Neural crest cell (in vitro differentiated cells): ENCODE results near the gene CEP43. TPM values are rescaled to one million over a fixed set of nuclear protein-coding genes. Genes with fewer than 3 reads are reported as not detected.

Experiments used
- DNase-seq: peaks from one replicate; pipeline ENCODE4 v3.0.0; 2021; ENCODE audit warnings: low read depth, mixed read lengths, low spot score
- H3K27ac Mint-ChIP-seq: one replicate; pipeline ENCODE4 v1.8.0; 2021; ENCODE audit warnings: mild to moderate bottlenecking, mixed read lengths; ENCODE audit not compliant: unreplicated experiment
- H3K27me3 Mint-ChIP-seq: 2 replicates; pipeline ENCODE4 v1.8.0; 2021; ENCODE audit warnings: low read depth, mild to moderate bottlenecking, mixed read lengths
- H3K36me3 Mint-ChIP-seq: 2 replicates; pipeline ENCODE4 v1.8.0; 2021; ENCODE audit warnings: low read depth, mild to moderate bottlenecking, mixed read lengths
- H3K4me1 Mint-ChIP-seq: 2 replicates; pipeline ENCODE4 v1.8.0; 2021; ENCODE audit warnings: mixed read lengths
- H3K4me3 Mint-ChIP-seq: one replicate; pipeline ENCODE4 v1.8.0; 2021; ENCODE audit warnings: mild to moderate bottlenecking, mixed read lengths
- H3K9me3 Mint-ChIP-seq: 2 replicates; pipeline ENCODE4 v1.8.0; 2021; ENCODE audit warnings: mixed read lengths
- total RNA-seq: library from RNA; stranded (reverse); gene quantifications from 2 replicates; pipeline ENCODE4 v1.2.1, GENCODE V29; 2021
- TF ChIP-seq, protein P1 (sequence below): fragments of 200-600 bp; sonication (generic); conservative IDR thresholded peaks from 2 replicates; pipeline ENCODE4 v1.5.0; 2021; ENCODE audit warnings: antibody characterized with exemption, mild to moderate bottlenecking

The CEP43 gene
- total RNA-seq, 1 donor from 2014 or later, result 36.5 TPM

DNA sequence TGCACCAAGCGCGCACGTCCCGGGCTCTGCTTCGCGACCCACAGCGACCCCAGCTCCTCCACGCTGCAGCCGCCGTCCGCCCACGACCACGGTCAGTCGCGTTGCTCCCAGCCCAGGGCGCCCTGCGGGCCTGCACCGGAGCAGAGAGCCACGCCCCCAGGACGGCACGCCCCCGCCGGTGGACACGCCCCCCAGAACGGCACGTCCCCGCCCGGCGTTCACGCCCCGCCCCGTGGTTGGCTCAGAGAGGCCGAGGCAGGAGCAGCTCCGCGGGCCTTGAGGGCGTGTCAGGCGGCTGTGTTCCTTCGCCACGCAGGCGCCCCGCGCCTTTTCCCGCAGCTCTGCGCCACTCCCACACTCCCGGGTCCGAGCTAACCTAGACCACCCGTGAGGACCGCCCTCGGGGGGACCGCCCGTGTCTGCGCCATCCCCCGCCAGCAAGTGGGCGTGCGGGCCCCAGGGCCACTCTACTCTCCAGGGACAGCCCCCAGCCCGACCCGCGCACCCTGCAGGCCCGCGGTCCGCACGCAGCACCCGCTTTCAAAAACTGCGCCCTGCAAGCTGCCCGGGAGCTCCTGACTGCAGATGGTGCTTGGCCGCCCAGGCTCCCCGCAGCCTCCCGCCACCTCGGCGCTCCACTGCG lies 42.6 kb upstream of the CEP43 start, which contains the start of gene RNASET2:
TSS of gene RNASET2 (minus strand) at position 107 of the 643 bp plus-strand sequence. CDS start 368 bp downstream, outside the sequence.
- peak; percentile 99 for DNase-seq
- H3K9me3 Mint-ChIP-seq, result no peaks in the 10 kb centered on the region
- H3K27me3 Mint-ChIP-seq, result peaks cover 9% of the 10 kb centered on the region
- H3K27ac Mint-ChIP-seq, result no peak within 1 kb of the TSS
- H3K4me1 Mint-ChIP-seq, result peaks cover 41% of the 10 kb centered on the region
- H3K4me3 Mint-ChIP-seq, result peak within 1 kb of the TSS; percentile 89
- no peaks in the 10 kb centered on the region for H3K36me3 Mint-ChIP-seq
- TF ChIP-seq, protein P1, sequence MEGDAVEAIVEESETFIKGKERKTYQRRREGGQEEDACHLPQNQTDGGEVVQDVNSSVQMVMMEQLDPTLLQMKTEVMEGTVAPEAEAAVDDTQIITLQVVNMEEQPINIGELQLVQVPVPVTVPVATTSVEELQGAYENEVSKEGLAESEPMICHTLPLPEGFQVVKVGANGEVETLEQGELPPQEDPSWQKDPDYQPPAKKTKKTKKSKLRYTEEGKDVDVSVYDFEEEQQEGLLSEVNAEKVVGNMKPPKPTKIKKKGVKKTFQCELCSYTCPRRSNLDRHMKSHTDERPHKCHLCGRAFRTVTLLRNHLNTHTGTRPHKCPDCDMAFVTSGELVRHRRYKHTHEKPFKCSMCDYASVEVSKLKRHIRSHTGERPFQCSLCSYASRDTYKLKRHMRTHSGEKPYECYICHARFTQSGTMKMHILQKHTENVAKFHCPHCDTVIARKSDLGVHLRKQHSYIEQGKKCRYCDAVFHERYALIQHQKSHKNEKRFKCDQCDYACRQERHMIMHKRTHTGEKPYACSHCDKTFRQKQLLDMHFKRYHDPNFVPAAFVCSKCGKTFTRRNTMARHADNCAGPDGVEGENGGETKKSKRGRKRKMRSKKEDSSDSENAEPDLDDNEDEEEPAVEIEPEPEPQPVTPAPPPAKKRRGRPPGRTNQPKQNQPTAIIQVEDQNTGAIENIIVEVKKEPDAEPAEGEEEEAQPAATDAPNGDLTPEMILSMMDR, result no peak

DNA sequence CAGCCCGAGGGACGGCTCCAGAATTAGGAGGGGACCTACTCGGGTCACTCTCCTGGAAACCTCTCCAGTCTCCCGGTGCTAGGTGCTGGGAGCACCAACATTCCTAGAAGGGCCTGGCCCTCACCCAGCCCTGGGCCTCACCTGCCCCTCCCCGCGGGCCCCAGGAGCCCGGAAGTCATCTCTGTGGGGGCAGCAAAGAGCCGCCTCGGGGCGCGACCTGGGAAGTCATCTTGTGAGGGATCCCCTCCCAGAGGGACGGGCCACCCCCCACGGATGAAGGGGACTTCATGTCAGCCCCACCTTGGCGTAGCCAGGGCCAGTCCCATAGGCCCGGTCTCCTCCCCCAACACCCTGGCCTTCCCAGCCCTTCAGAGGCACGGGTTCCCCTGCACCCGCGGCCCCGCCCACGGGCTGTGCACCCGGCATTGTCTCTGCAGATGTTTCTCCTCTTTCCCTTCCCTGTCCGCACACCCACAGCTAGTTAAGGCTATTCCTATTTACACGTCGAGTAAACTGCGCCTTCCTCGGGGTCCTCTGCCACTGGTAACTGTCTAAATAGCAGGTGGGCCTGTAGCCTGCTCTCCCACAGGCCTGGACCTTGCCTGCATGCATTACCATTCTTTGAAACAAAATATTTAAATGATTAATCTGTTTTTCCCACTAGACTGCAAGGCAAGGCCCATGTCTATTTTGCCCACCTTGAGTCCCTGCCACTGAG lies 42.0 kb upstream of the CEP43 start:
- peaks cover 9% of the 10 kb centered on the region for H3K27me3 Mint-ChIP-seq
- H3K4me1 Mint-ChIP-seq, result peaks cover 41% of the 10 kb centered on the region
- H3K36me3 Mint-ChIP-seq, result no peaks in the 10 kb centered on the region
- peak overlapping the region; percentile 89 for H3K4me3 Mint-ChIP-seq
- peak; percentile 20 for DNase-seq
- TF ChIP-seq, protein P1, result no peak
- no peak overlapping the region for H3K27ac Mint-ChIP-seq
- H3K9me3 Mint-ChIP-seq, result no peaks in the 10 kb centered on the region

DNA sequence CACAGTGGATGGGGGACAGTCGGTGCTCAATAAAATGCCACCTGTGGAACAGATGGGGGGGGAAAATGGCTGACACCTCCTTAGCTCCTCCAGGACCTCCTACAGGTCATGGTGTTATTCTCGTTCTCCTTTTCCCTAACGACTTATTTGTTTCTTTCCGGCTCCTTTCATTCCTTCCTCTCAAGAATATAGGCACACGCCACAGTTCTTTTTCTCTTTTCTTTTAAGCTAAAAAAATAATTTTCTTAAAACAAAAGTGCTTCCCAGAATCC lies 41.5 kb upstream of the CEP43 start:
- Mint-ChIP-seq H3K9me3 (peaks cover 3% of the 10 kb centered on the region), H3K27ac (no peak overlapping the region), H3K4me1 (peaks cover 41% of the 10 kb centered on the region), H3K4me3 (peak overlapping the region; percentile 89), H3K27me3 (peaks cover 9% of the 10 kb centered on the region), H3K36me3 (peaks cover 3% of the 10 kb centered on the region)
- TF ChIP-seq, protein P1, result no peak
- DNase-seq, result no peak

DNA sequence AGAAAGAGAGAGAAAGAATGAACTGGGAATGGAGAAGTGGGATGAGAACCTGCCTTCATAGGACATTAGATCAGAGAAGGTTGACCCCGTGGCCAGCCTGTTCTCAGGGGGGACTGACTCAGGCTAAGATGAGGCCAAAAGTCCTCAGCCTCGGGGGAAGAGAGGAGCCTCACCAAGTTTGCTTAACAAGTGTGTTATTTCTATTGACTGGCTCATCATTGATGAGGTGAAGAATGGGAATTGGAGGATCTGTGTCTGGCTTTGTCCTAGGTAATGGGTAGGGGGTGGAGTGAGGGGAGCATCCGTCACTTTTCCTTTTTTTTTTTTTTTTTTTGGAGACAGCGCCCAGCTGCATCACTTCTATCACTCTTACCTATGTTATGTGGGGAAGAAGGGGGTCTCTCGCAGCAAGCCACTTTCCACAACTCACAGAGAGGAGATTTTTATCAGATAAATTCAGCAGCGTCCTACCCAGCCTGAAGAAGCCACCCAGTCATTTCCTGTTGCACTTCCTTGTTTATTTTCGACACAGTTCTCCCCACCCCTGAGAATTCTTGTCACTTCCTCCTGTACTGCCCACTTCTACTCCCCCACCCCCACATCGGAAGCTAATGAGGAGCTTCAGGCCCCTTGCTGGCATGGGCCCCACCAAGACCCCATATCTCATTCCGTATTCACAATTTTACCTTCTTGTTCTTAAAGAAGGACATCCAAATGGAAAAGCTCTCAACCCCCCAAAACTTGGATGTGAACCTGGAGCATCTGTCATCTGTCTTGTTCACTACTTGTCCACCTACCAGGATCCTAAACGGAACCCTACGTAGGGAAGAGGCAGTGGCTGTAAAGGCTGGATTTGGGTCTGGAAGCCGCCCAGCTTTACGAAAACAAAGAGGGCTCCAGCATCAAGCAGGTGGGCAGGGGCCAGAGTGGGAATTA lies 40.0 kb upstream of the CEP43 start:
- H3K27me3 Mint-ChIP-seq, result peaks cover 9% of the 10 kb centered on the region
- TF ChIP-seq, protein P1, result no peak
- H3K9me3 Mint-ChIP-seq, result peaks cover 7% of the 10 kb centered on the region
- peaks cover 8% of the 10 kb centered on the region for H3K36me3 Mint-ChIP-seq
- peak overlapping the region; percentile 68 for H3K4me3 Mint-ChIP-seq
- no peak overlapping the region for H3K27ac Mint-ChIP-seq
- peaks cover 37% of the 10 kb centered on the region for H3K4me1 Mint-ChIP-seq
- DNase-seq, result no peak

DNA sequence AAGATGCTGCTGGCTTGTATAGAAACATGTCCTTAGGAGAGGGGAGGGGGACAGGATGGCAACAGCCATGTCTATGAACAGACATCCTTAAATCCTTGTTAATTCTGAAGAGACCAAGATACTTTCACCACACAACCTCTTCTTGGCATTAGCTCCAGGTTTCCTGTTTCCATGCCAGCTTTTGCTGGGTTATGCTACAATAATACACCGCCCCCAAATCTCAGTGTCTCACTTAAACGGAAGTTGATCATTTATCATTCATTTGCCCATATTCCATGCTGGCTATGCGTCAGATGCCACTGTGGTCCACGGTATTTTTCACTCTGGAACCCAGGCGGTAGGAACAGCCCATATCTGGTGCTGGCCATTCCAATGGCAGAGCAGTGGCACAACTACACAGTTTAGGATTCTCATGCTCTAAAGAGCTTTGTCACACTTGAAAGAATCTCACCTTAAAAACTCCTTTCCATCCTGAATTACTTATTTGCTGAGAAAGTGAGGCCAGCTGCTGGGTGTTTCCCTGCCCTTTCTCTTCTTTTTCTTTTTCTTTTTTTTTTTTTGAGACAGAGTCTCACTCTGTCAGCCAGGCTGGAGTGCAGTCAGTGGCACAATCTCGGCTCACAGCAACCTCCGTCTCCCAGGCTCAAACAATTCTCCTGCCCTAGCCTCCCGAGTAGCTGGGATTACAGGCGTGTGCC lies 39.1 kb upstream of the CEP43 start:
- Mint-ChIP-seq H3K9me3 (peaks cover 7% of the 10 kb centered on the region), H3K27me3 (peaks cover 7% of the 10 kb centered on the region), H3K27ac (no peak overlapping the region), H3K4me1 (peaks cover 33% of the 10 kb centered on the region), H3K4me3 (peak overlapping the region; percentile 68), H3K36me3 (peaks cover 14% of the 10 kb centered on the region)
- DNase-seq, result no peak
- TF ChIP-seq, protein P1, result no peak
